Skin of body (tissue), 2 donors: ENCODE measurements around the gene SORBS1. TPM values are rescaled to one million over a fixed set of nuclear protein-coding genes. Genes with fewer than 3 reads are reported as not detected.

Source experiments
- DNase-seq: peaks from one replicate; lab custom pipeline; 2025; lab: John Stamatoyannopoulos, UW
- total RNA-seq: library from RNA; depleted of rRNA; stranded (reverse); fragments of >200 nt; gene quantifications from one replicate; pipeline ENCODE4 v1.2.3, GENCODE V29; 2014

Gene SORBS1
- total RNA-seq, 1 donor from 2014 or later = 33.7 TPM

GRCh38 chr10:95464280-95464679 is 96.9 kb downstream of the SORBS1 start:
- no peak for DNase-seq

DNA sequence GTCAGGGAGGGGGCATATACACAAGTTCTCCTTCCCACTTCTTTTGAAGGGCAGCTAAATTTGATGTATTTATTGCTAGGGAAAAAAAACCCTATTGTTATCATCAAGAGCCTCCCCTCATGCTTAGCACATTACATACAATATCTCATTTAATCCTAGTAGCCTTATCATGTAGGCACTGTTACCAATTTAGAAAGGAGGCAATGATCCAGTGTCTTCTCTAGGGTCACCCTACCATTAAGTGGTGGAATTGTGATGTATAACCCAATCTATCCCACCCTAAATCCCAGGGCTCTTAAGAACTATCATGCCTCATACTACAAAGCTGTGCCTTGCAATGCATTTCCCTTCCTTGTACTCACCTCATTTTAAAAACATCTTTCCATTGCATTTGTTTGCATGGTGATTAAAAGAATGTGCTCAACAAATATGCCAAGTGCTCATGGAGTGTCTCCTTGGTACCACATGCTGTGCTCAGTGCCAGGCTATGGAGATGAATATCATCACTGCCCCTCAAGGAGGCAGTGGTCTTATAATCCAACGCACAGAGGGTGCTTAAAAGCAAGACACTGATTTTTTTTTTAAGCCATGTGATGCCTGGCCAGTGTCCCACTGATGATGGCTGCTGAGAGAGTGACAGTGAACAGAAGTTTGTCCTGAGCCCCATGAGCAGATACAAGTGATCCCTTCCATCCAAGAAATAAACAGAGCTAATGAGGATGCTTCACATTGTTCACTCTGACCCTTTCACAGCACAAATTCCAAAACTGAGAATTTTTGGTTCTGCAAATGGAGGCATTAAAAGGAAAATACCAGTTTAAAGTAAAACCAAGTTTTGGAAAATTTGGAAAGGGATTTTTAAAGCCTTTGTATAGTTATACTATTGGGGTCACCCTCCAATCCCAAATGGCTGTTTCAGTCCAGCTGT is 98.2 kb downstream of the SORBS1 start:
- no peak for DNase-seq

GRCh38 chr10:95461611-95462010 is 99.6 kb downstream of the SORBS1 start:
- no peak for DNase-seq

- peak; percentile 39 for DNase-seq
Measured at GRCh38 chr10:95459446-95460045, 101.6 kb downstream of the SORBS1 start.

- DNase-seq = no peak
Measured at GRCh38 chr10:95458871-95459270, 102.3 kb downstream of the SORBS1 start.

GRCh38 chr10:95458014-95458413 is 103.2 kb downstream of the SORBS1 start:
- DNase-seq = no peak

DNA sequence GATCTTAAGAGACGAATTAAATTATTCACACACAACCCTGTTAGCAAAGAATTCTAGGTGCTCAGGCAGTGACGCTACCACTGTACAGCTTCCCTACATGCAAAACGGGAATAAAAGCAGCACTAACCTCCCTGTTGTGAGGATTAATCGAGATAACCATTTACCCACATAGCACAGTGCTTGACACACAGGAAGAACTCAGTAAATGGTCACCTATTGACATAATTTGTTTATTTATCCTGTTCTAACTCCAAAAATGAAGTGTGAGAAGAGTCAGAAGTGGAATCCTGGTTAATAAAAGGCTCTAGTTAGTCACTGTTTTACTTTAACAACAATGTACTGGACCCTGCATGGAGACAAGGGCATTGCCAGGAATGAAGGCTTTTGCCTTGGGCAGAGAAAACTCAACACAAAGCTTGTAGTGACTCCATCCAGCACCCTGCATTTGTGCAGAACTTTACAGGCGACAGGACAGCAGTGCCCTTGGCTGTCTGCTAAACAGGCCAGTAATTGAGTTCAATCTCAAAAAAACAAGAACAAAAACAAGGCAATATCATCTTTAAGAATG is 103.8 kb downstream of the SORBS1 start:
- DNase-seq = no peak

DNA sequence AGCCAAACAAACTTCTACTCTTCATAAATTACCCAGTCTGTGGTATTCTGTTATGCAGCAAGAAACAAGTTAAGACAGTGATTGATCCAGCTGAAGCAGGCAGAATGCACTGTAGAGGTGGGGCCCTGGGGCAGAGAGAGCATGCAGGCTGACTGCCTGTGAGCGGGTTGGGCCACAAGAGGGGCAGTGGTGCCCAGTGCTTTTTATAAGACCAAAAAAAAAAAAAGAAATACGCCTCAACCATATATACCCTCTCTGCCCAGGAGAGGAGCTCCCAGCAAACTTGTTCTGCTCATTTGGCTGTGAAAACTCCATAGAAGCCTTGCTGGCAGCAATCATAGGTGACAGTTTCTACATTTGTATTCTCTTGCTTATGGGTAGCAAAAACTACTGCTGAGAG is 104.7 kb downstream of the SORBS1 start:
- no peak for DNase-seq

GRCh38 chr10:95454940-95455339 is 106.2 kb downstream of the SORBS1 start:
- DNase-seq = no peak

GRCh38 chr10:95454356-95454755 is 106.8 kb downstream of the SORBS1 start:
- DNase-seq = no peak

GRCh38 chr10:95451568-95452524 is 109.3 kb downstream of the SORBS1 start:
- DNase-seq = peak; percentile 43

DNA sequence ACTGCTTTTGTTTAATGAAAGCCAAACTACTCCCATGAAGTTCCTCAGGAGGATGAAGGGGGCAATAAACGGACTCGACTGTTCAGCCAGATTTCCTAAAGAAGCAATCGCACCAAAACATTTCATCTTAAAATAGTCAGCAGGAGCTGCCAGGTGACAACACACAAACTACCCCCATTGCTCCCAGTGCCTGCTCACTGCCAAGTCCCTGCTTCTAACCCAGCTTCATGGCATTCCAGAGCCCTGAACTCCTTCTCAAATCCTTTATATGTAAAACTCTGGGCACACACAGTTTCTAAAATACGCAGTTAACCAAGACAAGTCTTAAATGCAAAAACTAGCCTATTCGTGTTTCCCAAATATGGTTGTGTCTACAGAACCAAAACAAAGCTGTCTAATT is 110.0 kb downstream of the SORBS1 start:
- no peak for DNase-seq

GRCh38 chr10:95450188-95450587 is 111.0 kb downstream of the SORBS1 start:
- DNase-seq = no peak

DNA sequence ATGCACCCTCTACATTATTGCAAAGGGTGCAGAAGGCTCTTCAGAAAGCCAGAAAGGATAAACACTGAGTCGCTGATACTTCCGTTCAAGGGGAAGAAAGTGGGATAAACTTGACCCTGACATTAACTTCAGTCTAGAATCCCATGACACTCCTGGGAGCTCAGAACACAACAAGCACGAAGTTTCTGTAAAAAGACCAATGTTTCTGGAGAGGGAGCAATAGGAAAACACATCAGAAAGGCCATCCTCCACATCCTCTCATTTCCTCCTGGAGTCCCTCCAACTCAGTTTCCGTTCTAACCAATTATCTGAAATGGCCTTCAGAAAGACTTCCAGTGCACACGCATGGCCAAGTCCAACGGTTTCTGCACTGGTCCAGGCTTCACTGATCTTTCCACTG is 113.5 kb downstream of the SORBS1 start:
- DNase-seq = peak; percentile 68

- DNase-seq = peak; percentile 31
Measured at GRCh38 chr10:95445837-95446486, 115.2 kb downstream of the SORBS1 start.

DNA sequence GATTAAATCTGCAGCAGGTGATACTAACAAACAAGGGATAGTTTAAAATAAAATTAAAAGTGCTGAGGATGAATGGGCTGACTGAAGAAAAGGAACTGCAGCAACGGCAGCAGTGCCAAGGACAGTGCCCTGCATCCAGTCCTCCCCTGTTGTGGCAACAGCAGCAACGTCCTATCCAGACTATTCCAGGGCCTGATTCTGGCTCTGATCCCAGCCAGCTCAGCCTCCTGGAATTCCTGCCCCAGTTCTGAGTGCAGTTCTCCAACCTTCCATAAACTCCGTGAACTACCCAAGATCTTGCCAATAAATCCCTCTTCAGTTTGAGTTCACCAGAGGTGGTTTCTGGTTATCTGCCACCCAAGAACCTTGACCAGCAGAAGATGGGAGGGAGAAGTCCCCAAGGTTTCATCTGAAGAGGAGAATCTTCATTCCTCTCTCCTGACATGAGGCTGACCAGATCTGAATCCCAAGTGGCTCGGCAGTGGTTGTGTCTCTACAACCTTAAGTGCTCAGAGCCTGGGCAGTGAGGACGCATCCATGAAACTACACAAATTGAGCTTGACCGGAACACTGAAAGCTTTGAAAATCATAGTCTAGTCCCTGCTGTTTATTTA is 115.8 kb downstream of the SORBS1 start:
- DNase-seq = no peak

- no peak for DNase-seq
Measured at GRCh38 chr10:95444792-95445191, 116.4 kb downstream of the SORBS1 start.

DNA sequence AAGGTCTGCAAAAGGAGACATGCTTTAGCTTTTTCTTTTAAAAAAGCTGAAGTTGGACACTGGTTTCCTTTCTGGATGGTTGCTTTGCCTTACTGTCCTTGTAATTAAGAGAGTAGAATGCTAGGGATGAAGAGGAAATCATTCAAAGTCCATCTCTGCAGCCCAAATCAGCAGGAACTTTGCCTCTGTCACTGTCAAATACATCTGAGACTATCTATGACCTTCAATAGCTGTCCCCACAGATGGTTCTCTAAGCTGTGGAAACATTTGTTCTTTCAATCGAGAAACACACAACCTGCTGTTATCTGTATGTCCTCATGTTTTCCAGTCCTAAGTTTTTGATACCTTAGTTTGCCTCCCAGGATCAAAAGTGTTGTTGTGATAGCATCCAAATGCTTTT is 117.5 kb downstream of the SORBS1 start:
- DNase-seq = no peak

GRCh38 chr10:95442341-95442740 is 118.8 kb downstream of the SORBS1 start:
- no peak for DNase-seq

GRCh38 chr10:95441547-95441923 is 119.6 kb downstream of the SORBS1 start:
- no peak for DNase-seq
